H9 (cell line): ENCODE results near the gene LMO1. TPM values are rescaled to one million over a fixed set of nuclear protein-coding genes. Genes with fewer than 3 reads are reported as not detected.

Source experiments
- DNase-seq: peaks from one replicate; pipeline ENCODE4 v3.0.0-alpha.2; 2017
- H2AFZ ChIP-seq: one replicate; pipeline ENCODE4 v1.6.1; 2013; ENCODE audit warnings: mild to moderate bottlenecking, low read length, control low read depth, moderate library complexity
- H2AK5ac ChIP-seq: 2 replicates; pipeline ENCODE4 v1.6.1; 2013; ENCODE audit warnings: low read length, control low read depth, mixed read lengths; ENCODE audit not compliant: insufficient read length
- H2BK120ac ChIP-seq: one replicate; pipeline ENCODE4 v1.6.1; 2013; ENCODE audit warnings: low read depth, mild to moderate bottlenecking, low read length, control low read depth, inconsistent platforms; ENCODE audit not compliant: poor library complexity, severe bottlenecking
- H2BK12ac ChIP-seq: 2 replicates; pipeline ENCODE4 v1.6.1; 2013; ENCODE audit warnings: low read length, control low read depth, mixed read lengths, low read depth; ENCODE audit not compliant: insufficient read length
- H2BK15ac ChIP-seq: 2 replicates; pipeline ENCODE4 v1.6.1; 2013; ENCODE audit warnings: low read depth, low read length, control low read depth
- H2BK20ac ChIP-seq: one replicate; pipeline ENCODE4 v1.6.1; 2013; ENCODE audit warnings: low read depth, mild to moderate bottlenecking, low read length, control low read depth, inconsistent platforms; ENCODE audit not compliant: poor library complexity, severe bottlenecking
- H2BK5ac ChIP-seq: 2 replicates; pipeline ENCODE4 v1.6.1; 2013; ENCODE audit warnings: low read length, control low read depth, mixed read lengths; ENCODE audit not compliant: insufficient read length
- H3K14ac ChIP-seq: 2 replicates; pipeline ENCODE4 v1.6.1; 2013; ENCODE audit warnings: low read length, control low read depth; ENCODE audit not compliant: insufficient read depth
- H3K18ac ChIP-seq: 2 replicates; pipeline ENCODE4 v1.6.1; 2013; ENCODE audit warnings: low read depth, mild to moderate bottlenecking, mixed read lengths, low read length, control low read depth; ENCODE audit not compliant: insufficient read length
- H3K23ac ChIP-seq: 2 replicates; pipeline ENCODE4 v1.6.1; 2013; ENCODE audit warnings: low read length, control low read depth, mixed read lengths, low read depth; ENCODE audit not compliant: insufficient read length
- H3K23me2 ChIP-seq: 2 replicates; pipeline ENCODE4 v1.6.1; 2013; ENCODE audit warnings: low read depth, mild to moderate bottlenecking, mixed read lengths, low read length, control low read depth; ENCODE audit not compliant: insufficient read length, poor library complexity, severe bottlenecking
- H3K27ac ChIP-seq: 2 replicates; pipeline ENCODE4 v1.5.1; 2013; ENCODE audit warnings: low read length, control low read depth, mixed read lengths, low read depth; ENCODE audit not compliant: insufficient read length
- H3K27me3 ChIP-seq: 2 replicates; pipeline ENCODE4 v1.6.1; 2013; ENCODE audit warnings: low read length, control low read depth, inconsistent platforms; ENCODE audit not compliant: insufficient read depth
- H3K4ac ChIP-seq: 2 replicates; pipeline ENCODE4 v1.6.1; 2013; ENCODE audit warnings: low read depth, mild to moderate bottlenecking, control low read depth, inconsistent platforms, low read length, moderate library complexity
- H3K4me1 ChIP-seq: 2 replicates; pipeline ENCODE4 v1.6.1; 2013; ENCODE audit warnings: low read length, control low read depth, inconsistent platforms; ENCODE audit not compliant: insufficient read depth
- H3K4me2 ChIP-seq: 2 replicates; pipeline ENCODE4 v1.6.1; 2013; ENCODE audit warnings: low read length, control low read depth, mixed read lengths; ENCODE audit not compliant: insufficient read length, insufficient read depth
- H3K56ac ChIP-seq: 2 replicates; pipeline ENCODE4 v1.6.1; 2013; ENCODE audit warnings: low read depth, mild to moderate bottlenecking, mixed read lengths, low read length, control low read depth; ENCODE audit not compliant: insufficient read length
- H3K79me1 ChIP-seq: 2 replicates; pipeline ENCODE4 v1.6.1; 2013; ENCODE audit warnings: low read depth, mild to moderate bottlenecking, moderate library complexity, low read length, control low read depth, inconsistent platforms; ENCODE audit not compliant: insufficient read depth, poor library complexity, severe bottlenecking
- H3K79me2 ChIP-seq: 2 replicates; pipeline ENCODE4 v1.6.1; 2013; ENCODE audit warnings: low read length, control low read depth, inconsistent platforms; ENCODE audit not compliant: insufficient read depth
- H3K9ac ChIP-seq: 2 replicates; pipeline ENCODE4 v1.6.1; 2013; ENCODE audit warnings: low read length, control low read depth, mixed read lengths; ENCODE audit not compliant: insufficient read length; ENCODE audit errors: extremely low read depth
- H3K9me3 ChIP-seq: one replicate; pipeline ENCODE4 v1.6.1; 2013; ENCODE audit warnings: low read depth, low read length, inconsistent platforms; ENCODE audit not compliant: control insufficient read depth
- H3T11ph ChIP-seq: one replicate; pipeline ENCODE4 v1.6.1; 2013; ENCODE audit warnings: mild to moderate bottlenecking, low read length, control low read depth, inconsistent platforms
- H4K20me1 ChIP-seq: one replicate; pipeline ENCODE4 v1.6.1; 2013; ENCODE audit not compliant: control insufficient read depth, insufficient read length, insufficient read depth
- H4K5ac ChIP-seq: 2 replicates; pipeline ENCODE4 v1.6.1; 2013; ENCODE audit warnings: low read depth, mild to moderate bottlenecking, mixed read lengths, low read length, control low read depth; ENCODE audit not compliant: insufficient read length
- H4K8ac ChIP-seq: replicated peaks from 2 replicates; pipeline ENCODE4 v1.6.1; 2013; ENCODE audit warnings: low read length, control low read depth, mixed read lengths, low read depth; ENCODE audit not compliant: insufficient read length
- H4K91ac ChIP-seq: 2 replicates; pipeline ENCODE4 v1.6.1; 2013; ENCODE audit warnings: low read depth, mild to moderate bottlenecking, moderate library complexity, mixed read lengths, low read length, control low read depth; ENCODE audit not compliant: insufficient read length
- H3K27ac Mint-ChIP-seq, 3 experiments: 2 replicates in 2 of 3; 3 replicates in 1 of 3; pipeline ENCODE4 v1.8.0; 2020 to 2021; ENCODE audit warnings: mixed read lengths in 3 of 3, mild to moderate bottlenecking in 1 of 3, moderate library complexity in 1 of 3
- H3K27me3 Mint-ChIP-seq: 2 replicates; pipeline ENCODE4 v1.8.0; 2021; ENCODE audit warnings: low read depth, mild to moderate bottlenecking, moderate library complexity, mixed read lengths
- H3K36me3 Mint-ChIP-seq, 3 experiments: 2 replicates in 2 of 3; 3 replicates in 1 of 3; pipeline ENCODE4 v1.8.0; 2020 to 2021; ENCODE audit warnings: low read depth in 3 of 3, mixed read lengths in 3 of 3; ENCODE audit not compliant: insufficient read depth in 1 of 3
- H3K4me1 Mint-ChIP-seq, 2 experiments: 2 replicates each; pipeline ENCODE4 v1.8.0; 2020; ENCODE audit warnings: mixed read lengths in 2 of 2
- H3K4me3 Mint-ChIP-seq, 2 experiments: 2 replicates in 1 of 2; 3 replicates in 1 of 2; pipeline ENCODE4 v1.8.0; 2020 to 2021; ENCODE audit warnings: mild to moderate bottlenecking in 2 of 2, mixed read lengths in 2 of 2, moderate library complexity in 1 of 2
- H3K9me3 Mint-ChIP-seq, 2 experiments: 2 replicates in 1 of 2; 3 replicates in 1 of 2; pipeline ENCODE4 v1.8.0; 2020; ENCODE audit warnings: mild to moderate bottlenecking in 2 of 2, mixed read lengths in 2 of 2, moderate library complexity in 1 of 2
- WGBS: extraction: QIAGEN DNeasy Blood & Tissue Kit; methylation state at CpG from one replicate; pipeline ENCODE4 v1.1.7; 2013; ENCODE audit warnings: missing lambda C conversion rate, low lambda C conversion rate, mixed read lengths; ENCODE audit not compliant: insufficient read length; ENCODE audit errors: extremely low coverage; 5-methylcytosine and 5-hydroxymethylcytosine counted together
- total RNA-seq: library from RNA; stranded (reverse); gene quantifications from 2 replicates; pipeline ENCODE4 v1.2.1, GENCODE V29; 2021
- TF ChIP-seq, protein P1 (sequence below): fragments of 200-600 bp; sonication (generic); conservative IDR thresholded peaks from 3 replicates; pipeline ENCODE4 v1.8.0; 2021; ENCODE audit warnings: antibody characterized with exemption, mild to moderate bottlenecking

LMO1 gene
- total RNA-seq, 1 experiment from 2014 or later, result 0.50 TPM

DNA sequence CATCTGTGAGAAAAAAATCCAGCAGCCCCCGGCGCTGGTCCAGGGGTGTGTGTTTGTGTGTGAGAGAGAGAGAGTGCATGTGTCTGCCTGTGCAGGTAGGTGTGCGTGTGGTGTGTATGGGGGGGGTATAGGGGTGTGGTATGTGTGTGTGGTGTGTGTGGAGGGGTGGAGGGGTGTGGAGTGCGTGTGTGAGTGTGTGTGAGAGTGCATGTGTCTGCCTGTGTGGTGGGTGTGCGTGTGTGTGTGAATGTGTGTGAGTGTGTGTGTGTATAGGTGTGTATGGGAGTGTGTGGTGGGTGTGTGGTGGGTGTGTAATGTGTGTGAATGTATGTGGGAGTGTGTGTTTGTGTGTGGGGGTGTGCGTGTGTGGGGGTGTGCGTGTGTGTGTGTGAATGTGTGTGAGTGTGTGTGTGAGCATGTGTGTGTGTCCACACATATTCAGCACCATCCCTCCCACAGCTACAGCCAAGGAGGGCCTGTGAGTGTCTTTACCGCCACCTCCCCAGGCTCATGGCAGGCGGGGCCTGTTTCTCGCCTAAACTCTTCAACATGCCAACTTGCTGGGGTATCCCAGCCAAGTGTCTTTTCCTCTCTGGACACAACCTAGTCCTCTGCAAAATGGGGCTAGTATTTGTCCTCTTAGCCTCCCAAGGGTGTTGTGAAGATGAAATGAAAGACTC, 11.9 kb downstream of the LMO1 start:
- no peak overlapping the region for H2AFZ ChIP-seq
- no peaks in the 10 kb centered on the region for H3K4me1 ChIP-seq
- 100% methylated on average over 2 of the region's 10 CpGs for WGBS
- H3K23ac ChIP-seq, result no peak overlapping the region
- H4K8ac ChIP-seq, result no peak overlapping the region
- no peaks in the 10 kb centered on the region for H3K79me1 ChIP-seq
- no peak overlapping the region for H3K56ac ChIP-seq
- H3K23me2 ChIP-seq, result no peaks in the 10 kb centered on the region
- no peak overlapping the region for H3K4ac ChIP-seq
- no peak overlapping the region for H3T11ph ChIP-seq
- H3K9me3 Mint-ChIP-seq, result no peaks in the 10 kb centered on the region
- peaks cover 0 to 3% of the 10 kb centered on the region in 2 experiments; a peak in 2 of 4 replicates for H3K4me1 Mint-ChIP-seq
- no peaks in the 10 kb centered on the region for H3K27me3 ChIP-seq
- H3K9ac ChIP-seq, result no peak overlapping the region
- no peak overlapping the region for H3K4me2 ChIP-seq
- TF ChIP-seq, protein P1, sequence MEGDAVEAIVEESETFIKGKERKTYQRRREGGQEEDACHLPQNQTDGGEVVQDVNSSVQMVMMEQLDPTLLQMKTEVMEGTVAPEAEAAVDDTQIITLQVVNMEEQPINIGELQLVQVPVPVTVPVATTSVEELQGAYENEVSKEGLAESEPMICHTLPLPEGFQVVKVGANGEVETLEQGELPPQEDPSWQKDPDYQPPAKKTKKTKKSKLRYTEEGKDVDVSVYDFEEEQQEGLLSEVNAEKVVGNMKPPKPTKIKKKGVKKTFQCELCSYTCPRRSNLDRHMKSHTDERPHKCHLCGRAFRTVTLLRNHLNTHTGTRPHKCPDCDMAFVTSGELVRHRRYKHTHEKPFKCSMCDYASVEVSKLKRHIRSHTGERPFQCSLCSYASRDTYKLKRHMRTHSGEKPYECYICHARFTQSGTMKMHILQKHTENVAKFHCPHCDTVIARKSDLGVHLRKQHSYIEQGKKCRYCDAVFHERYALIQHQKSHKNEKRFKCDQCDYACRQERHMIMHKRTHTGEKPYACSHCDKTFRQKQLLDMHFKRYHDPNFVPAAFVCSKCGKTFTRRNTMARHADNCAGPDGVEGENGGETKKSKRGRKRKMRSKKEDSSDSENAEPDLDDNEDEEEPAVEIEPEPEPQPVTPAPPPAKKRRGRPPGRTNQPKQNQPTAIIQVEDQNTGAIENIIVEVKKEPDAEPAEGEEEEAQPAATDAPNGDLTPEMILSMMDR, result no peak
- no peak overlapping the region for H3K27ac ChIP-seq
- H2BK12ac ChIP-seq, result no peak overlapping the region
- no peak overlapping the region for H2AK5ac ChIP-seq
- no peak overlapping the region for H3K18ac ChIP-seq
- H2BK15ac ChIP-seq, result no peak overlapping the region
- no peak overlapping the region for H2BK5ac ChIP-seq
- H4K91ac ChIP-seq, result no peak overlapping the region
- DNase-seq, result peak; percentile 20
- no peak overlapping the region for H2BK120ac ChIP-seq
- H3K79me2 ChIP-seq, result no peaks in the 10 kb centered on the region
- H3K27ac Mint-ChIP-seq, result no peak overlapping the region; a peak in 1 of 7 replicates
- no peak overlapping the region for H3K4me3 Mint-ChIP-seq
- H4K20me1 ChIP-seq, result no peaks in the 10 kb centered on the region
- peaks cover 7% of the 10 kb centered on the region for H3K27me3 Mint-ChIP-seq
- H4K5ac ChIP-seq, result no peak overlapping the region
- no peak overlapping the region for H2BK20ac ChIP-seq
- no peaks in the 10 kb centered on the region for H3K9me3 ChIP-seq
- no peak overlapping the region for H3K14ac ChIP-seq
- H3K36me3 Mint-ChIP-seq, result no peaks in the 10 kb centered on the region
